Esophagus squamous epithelium (tissue), 4 donors: Measurements from ENCODE around the gene CXCL9.
"Not testable (repeated sequence)": the region's sequence is repeated elsewhere in the genome, so short reads cannot be mapped to it uniquely, and the experiment has no call there.

ENCODE experiments used
- POLR2A ChIP-seq, 4 donors: fragments of 450-650 bp; IDR thresholded peaks; one replicate each; pipeline ENCODE4 v1.6.1; 2017; ENCODE audit warnings: antibody characterized with exemption in 4 of 4, mild to moderate bottlenecking in 4 of 4, moderate library complexity in 3 of 4
- TF ChIP-seq, protein P1 (sequence below), 6 experiments: fragments of 450-650 bp in 4 of 6; fragments of 200-600 bp in 2 of 6; sonication (generic) in 2 of 6; IDR thresholded peaks; one replicate each; pipeline ENCODE4 v1.5.1; 2016 to 2019; ENCODE audit warnings: antibody characterized with exemption in 6 of 6, mild to moderate bottlenecking in 4 of 6, moderate library complexity in 4 of 6

DNA sequence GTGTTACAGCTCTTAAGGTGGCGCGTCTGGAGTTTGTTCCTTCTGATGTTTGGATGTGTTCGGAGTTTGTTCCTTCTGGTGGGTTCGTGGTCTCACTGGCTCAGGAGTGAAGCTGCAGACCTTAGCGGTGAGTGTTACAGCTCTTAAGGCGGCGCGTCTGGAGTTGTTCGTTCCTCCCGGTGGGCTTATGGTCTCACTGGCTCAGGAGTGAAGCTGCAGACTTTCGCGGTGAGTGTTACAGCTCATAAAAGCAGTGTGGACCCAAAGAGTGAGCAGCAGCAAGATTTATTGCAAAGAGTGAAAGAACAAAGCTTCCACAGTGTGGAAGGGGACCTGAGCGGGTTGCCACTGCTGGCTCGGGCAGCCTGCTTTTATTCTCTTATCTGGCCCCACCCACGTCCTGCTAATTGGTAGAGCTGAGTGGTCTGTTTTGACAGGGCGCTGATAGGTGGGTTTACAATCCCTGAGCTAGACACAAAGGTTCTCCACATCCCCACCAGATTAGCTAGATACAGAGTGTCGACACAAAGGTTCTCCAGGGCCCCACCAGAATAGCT lies 42.6 kb upstream of the CXCL9 start:
- TF ChIP-seq, protein P1, sequence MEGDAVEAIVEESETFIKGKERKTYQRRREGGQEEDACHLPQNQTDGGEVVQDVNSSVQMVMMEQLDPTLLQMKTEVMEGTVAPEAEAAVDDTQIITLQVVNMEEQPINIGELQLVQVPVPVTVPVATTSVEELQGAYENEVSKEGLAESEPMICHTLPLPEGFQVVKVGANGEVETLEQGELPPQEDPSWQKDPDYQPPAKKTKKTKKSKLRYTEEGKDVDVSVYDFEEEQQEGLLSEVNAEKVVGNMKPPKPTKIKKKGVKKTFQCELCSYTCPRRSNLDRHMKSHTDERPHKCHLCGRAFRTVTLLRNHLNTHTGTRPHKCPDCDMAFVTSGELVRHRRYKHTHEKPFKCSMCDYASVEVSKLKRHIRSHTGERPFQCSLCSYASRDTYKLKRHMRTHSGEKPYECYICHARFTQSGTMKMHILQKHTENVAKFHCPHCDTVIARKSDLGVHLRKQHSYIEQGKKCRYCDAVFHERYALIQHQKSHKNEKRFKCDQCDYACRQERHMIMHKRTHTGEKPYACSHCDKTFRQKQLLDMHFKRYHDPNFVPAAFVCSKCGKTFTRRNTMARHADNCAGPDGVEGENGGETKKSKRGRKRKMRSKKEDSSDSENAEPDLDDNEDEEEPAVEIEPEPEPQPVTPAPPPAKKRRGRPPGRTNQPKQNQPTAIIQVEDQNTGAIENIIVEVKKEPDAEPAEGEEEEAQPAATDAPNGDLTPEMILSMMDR (IDR thresholded peaks at IDR 0.05): not testable (repeated sequence)
- TF ChIP-seq POLR2A (IDR thresholded peaks at IDR 0.05): not testable (repeated sequence)
